Large intestine (tissue), 3 donors: ENCODE measurements around the gene IL33. TPM values are rescaled to one million over a fixed set of nuclear protein-coding genes. Genes with fewer than 3 reads are reported as not detected.

ENCODE experiments used
- DNase-seq, 2 donors: peaks; one replicate each; pipeline versions ENCODE4 v3.0.0 to v3.0.0-alpha.2; 2013
- H3K27ac ChIP-seq: one replicate; pipeline ENCODE4 v1.5.1; 2013; ENCODE audit warnings: low read length
- H3K27me3 ChIP-seq: 2 replicates; pipeline ENCODE4 v1.6.1; 2013; ENCODE audit warnings: low read length; ENCODE audit not compliant: control insufficient read depth, insufficient read depth
- H3K36me3 ChIP-seq: 2 replicates; pipeline ENCODE4 v1.6.1; 2013; ENCODE audit warnings: low read length; ENCODE audit not compliant: control insufficient read depth, insufficient read depth
- H3K4me1 ChIP-seq: one replicate; pipeline ENCODE4 v1.6.1; 2013; ENCODE audit warnings: low read length; ENCODE audit not compliant: control insufficient read depth, insufficient read depth
- H3K4me3 ChIP-seq: one replicate; pipeline ENCODE4 v1.5.1; 2013; ENCODE audit warnings: low read length
- H3K9me3 ChIP-seq: one replicate; pipeline ENCODE4 v1.6.1; 2013; ENCODE audit warnings: mild to moderate bottlenecking, low read depth, low read length, moderate library complexity; ENCODE audit not compliant: control insufficient read depth
- WGBS: methylation state at CpG from one replicate; pipeline ENCODE4 v1.1.5; 2013; ENCODE audit warnings: low lambda C conversion rate; ENCODE audit not compliant: insufficient coverage; 5-methylcytosine and 5-hydroxymethylcytosine counted together
- polyA plus RNA-seq: library from polyadenylated mRNA; unstranded; fragments of 120-200 nt; gene quantifications from one replicate; pipeline ENCODE4 v1.2.1, GENCODE V29; 2013

Gene IL33
- polyA plus RNA-seq, 1 donor: 16.4 TPM

DNA sequence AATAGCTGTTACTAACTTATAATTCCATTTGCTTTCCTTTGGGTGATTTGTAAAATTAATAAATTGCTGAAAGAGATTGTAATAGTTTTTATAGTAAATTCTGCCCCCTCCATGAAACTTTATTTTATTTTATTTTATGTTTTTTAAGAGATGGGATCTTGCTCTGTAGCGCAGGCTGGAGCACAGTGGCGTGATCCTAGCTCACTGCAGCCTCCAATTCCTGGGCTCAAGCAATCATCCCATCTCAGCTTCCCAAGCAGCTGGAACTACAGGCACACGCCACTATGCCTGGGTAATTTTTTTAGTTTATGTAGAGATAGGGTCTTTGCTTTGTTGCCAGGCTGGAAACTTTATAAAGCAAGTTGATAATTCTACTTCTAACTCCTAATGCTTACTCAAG is 395 bp downstream of the IL33 start:
- Histone ChIP-seq H3K27me3 (no peaks in the 10 kb centered on the region), H3K4me1 (no peaks in the 10 kb centered on the region), H3K4me3 (no peak overlapping the region), H3K36me3 (no peaks in the 10 kb centered on the region), H3K27ac (no peak overlapping the region), H3K9me3 (no peaks in the 10 kb centered on the region)
- no CpG with 5 or more reads among the region's 3 CpGs for WGBS
- no peak for DNase-seq

DNA sequence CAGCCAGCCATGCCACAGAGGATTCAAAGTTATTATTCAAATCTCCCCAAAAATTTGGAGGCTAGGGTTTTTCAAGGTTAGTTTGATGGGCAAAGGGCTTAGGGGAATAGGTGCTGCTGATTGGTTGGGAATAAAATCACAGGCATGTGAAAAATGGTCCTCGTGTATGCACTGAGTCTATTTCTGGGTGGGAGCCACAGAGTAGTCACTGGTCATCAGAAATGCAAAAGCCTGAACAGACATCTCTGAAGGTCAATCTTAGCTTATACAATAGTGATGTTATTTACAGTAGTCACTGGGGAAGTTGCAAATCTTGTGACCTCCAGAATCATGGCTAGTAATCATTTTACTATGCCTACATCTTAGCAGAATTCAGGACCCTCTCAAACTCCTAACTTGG is 1.3 kb downstream of the IL33 start:
- H3K27me3 ChIP-seq: no peaks in the 10 kb centered on the region
- no peak overlapping the region for H3K4me3 ChIP-seq
- H3K4me1 ChIP-seq: no peaks in the 10 kb centered on the region
- no peak for DNase-seq
- H3K9me3 ChIP-seq: no peaks in the 10 kb centered on the region
- H3K27ac ChIP-seq: no peak overlapping the region
- H3K36me3 ChIP-seq: no peaks in the 10 kb centered on the region
- no CpG with 5 or more reads among the region's 1 CpG for WGBS

DNA sequence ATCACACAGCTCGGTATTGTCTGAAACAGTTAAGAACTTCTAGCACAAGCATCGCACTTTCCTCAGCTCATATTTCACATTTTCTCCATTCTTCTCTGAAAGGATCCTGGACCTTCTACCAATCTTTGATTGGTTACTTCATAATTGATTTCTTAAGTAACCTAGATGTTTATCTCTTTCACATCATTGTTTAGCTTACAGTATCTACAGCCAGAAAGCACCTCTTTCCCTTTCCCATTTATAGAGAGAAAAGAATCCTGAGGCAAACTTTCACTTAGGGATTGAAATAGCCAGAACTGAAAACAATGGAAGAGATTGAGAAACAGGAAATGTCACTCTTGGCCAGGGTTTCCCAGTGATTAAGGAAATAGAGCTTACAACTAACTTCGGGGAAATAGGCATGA is 2.5 kb downstream of the IL33 start:
- Histone ChIP-seq H3K9me3 (no peaks in the 10 kb centered on the region), H3K4me3 (no peak overlapping the region), H3K4me1 (no peaks in the 10 kb centered on the region), H3K36me3 (no peaks in the 10 kb centered on the region), H3K27ac (no peak overlapping the region), H3K27me3 (no peaks in the 10 kb centered on the region)
- no CpG with 5 or more reads among the region's 3 CpGs for WGBS
- no peak for DNase-seq

DNA sequence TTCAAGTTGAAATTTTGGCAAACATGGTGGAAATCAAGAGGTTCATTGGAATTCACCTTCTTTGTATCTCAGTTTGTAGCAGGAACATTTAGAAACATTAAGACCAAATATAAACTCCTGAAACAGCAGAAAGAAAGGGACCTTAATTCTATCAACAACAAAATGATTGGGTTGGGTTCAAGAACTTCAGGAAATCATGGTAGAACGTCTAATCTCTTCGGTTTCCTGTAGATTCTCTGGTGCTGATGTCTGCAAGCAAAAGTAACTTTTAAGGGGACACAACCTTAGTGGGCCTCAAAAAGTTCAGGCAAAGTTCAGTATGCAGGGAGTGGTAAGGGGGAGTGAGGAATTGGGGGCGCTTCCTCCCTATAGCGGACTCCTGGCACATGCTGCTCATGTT is 3.4 kb downstream of the IL33 start:
- WGBS: no CpG with 5 or more reads among the region's 4 CpGs
- no peaks in the 10 kb centered on the region for H3K4me1 ChIP-seq
- no peaks in the 10 kb centered on the region for H3K9me3 ChIP-seq
- H3K36me3 ChIP-seq: no peaks in the 10 kb centered on the region
- DNase-seq: no peak
- H3K4me3 ChIP-seq: no peak overlapping the region
- H3K27me3 ChIP-seq: no peaks in the 10 kb centered on the region
- no peak overlapping the region for H3K27ac ChIP-seq

DNA sequence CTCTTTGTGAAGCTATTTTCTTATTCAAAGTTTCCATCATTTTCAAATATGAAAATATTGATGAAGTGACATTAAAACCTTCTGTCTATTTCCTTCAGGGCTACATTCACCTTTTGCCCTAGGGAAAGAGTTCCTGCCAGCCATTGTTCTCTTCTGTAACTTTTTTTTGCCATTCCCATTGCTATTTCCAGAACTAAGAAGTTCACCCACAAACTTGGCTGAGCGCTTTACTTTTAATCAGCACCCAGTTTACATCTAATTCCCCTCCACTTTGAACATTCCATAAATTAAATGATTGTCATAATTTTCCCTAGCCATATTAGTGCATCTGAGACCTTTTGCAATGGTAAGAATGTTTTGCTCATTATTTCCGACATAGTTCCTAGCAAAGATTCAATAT is 4.4 kb downstream of the IL33 start:
- DNase-seq: no peak
- Histone ChIP-seq H3K27me3 (no peaks in the 10 kb centered on the region), H3K27ac (no peak overlapping the region), H3K36me3 (no peaks in the 10 kb centered on the region), H3K4me3 (no peak overlapping the region), H3K9me3 (no peaks in the 10 kb centered on the region), H3K4me1 (no peaks in the 10 kb centered on the region)
- 86% methylated on average over 1 of the region's 2 CpGs for WGBS

DNA sequence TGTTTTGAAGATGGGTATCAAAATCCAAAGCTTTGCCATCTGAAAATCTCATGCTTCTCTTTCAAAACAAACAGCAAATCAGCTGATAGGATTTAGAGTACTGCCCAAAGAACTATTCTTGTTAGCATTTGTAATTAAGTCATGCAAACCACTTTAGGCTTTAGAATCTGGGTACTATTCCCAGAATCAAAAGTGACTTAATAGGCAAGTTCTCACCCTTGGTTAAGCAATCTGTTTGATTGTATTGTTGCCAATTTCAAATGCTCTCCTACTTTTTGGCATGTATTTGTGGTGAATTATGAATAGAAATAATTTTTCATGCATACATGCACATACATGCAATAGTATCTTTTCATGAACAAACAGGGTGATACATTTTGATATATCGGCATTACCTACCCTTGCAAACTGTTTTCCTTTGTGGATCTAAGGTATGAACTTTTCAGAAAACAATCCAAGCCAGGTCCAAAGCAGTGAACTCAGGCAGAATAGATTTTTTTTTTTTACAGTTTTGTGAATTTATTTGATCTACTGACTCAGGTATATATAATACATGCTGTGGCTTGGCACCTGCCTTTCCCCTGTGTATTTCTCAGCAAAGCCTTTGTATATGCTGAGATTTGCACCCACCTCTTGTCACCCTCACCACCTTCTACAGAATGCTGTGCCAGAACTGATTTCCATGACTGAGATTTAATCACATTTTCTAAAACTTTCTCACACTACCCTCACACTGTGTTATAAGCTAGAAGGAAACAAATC is 9.0 kb downstream of the IL33 start:
- peaks cover 4% of the 10 kb centered on the region for H3K4me1 ChIP-seq
- 100% methylated on average over 1 of the region's 1 CpG for WGBS
- DNase-seq: no peak
- H3K4me3 ChIP-seq: no peak overlapping the region
- H3K36me3 ChIP-seq: no peaks in the 10 kb centered on the region
- H3K27ac ChIP-seq: no peak overlapping the region
- no peaks in the 10 kb centered on the region for H3K27me3 ChIP-seq
- no peaks in the 10 kb centered on the region for H3K9me3 ChIP-seq

DNA sequence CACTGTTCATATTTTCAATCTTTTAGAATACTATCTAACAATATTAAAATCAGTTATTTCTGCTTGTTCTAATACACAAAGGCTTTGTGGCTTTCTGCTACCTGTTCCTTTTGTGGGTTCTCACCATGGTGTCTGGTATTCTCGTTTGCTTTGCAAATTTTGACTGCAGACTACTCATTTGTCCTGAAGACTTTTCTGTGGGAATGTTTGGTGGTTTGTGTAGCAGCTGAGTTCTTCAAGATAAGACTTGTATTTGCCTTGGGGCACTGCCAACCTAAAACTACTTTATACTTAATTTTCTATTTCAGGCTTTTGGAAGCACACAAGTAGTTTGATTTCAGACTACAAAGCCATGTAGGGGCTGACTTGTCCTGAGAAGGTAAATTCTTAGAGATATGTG is 11.1 kb downstream of the IL33 start:
- Histone ChIP-seq H3K4me1 (peaks cover 10% of the 10 kb centered on the region), H3K4me3 (no peak overlapping the region), H3K36me3 (no peaks in the 10 kb centered on the region), H3K27me3 (no peaks in the 10 kb centered on the region), H3K9me3 (no peaks in the 10 kb centered on the region), H3K27ac (no peak overlapping the region)
- WGBS: no CpG with 5 or more reads among the region's 1 CpG
- no peak for DNase-seq

DNA sequence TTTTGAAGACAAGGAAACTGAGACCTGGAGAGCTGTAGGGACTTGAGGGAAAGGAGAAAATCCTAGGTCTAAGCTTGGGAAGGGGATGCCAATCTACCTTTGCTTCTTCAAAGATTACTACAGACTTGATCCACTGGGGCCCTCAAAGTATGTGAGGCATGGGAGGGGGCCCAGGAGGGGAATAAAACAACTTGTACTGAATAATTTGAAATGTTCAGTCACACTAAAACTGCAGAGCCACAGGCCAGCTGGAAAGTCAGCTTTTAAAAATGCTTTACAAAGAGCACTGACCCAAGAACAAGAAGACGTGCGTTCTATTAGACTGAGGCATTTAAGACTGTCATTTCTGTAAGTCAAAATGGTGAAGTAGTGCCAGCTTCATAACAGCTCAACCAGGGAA is 13.6 kb downstream of the IL33 start:
- no peaks in the 10 kb centered on the region for H3K9me3 ChIP-seq
- H3K4me3 ChIP-seq: no peak overlapping the region
- no peak for DNase-seq
- no CpG with 5 or more reads among the region's 2 CpGs for WGBS
- H3K36me3 ChIP-seq: no peaks in the 10 kb centered on the region
- no peaks in the 10 kb centered on the region for H3K27me3 ChIP-seq
- peaks cover 10% of the 10 kb centered on the region for H3K4me1 ChIP-seq
- H3K27ac ChIP-seq: no peak overlapping the region

DNA sequence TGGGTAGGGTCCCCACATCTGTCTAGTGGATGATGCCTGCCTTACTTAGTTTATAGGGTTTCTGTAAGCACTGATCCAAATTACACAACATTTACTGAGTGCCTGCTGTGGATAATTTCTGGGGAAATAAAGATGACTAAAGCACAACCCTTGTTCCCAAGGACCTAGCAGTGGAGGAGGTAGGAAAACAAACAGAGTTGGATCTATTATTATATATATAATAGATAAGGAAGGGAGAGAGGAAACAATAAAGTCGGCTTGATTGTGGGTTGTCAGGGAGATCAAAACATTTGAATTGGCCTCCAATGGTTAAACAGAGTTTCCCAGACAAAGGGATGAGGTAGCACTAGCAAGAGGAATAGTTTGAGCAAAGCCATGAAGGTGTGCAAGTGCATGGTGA is 14.0 kb downstream of the IL33 start:
- Histone ChIP-seq H3K27ac (no peak overlapping the region), H3K27me3 (no peaks in the 10 kb centered on the region), H3K9me3 (no peaks in the 10 kb centered on the region), H3K36me3 (no peaks in the 10 kb centered on the region), H3K4me3 (no peak overlapping the region), H3K4me1 (peaks cover 10% of the 10 kb centered on the region)
- 0% methylated on average over 1 of the region's 1 CpG for WGBS
- peak in 1 of 2 donors; percentile 79 for DNase-seq

DNA sequence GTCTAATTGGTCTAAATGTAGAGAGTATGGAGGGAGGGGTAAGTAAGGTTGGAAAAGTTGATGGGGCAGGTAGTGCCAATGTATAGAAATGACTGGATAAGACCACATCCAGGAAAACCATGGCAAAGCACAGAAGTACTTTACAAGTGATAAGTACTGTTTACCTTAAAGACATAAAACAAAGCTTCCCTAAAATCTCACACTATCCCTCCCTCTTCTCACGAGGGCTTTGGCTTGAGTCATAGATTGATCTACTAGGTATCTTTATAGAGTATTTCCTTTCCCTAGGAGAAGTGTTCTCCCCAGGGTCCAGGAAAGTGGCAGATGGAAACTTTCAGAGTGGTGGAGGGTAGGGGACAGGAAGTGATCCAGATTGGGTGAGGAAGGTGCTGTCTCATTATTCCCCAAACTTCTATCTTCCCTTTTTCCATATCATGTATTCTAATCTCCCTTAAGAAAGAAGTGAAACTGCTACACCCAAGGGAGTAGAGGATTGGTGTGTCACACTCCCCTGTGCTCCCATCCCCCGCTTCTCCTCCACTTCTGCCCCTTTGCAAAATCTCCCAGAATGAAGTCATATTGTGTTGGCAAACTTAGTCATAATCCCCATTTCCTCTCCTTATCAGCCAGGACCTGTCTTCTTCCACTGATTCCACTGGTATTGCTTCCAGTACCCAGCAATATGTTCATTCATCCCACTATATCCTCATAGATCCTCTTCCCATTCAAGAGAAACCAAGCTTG is 14.6 kb downstream of the IL33 start:
- no peak overlapping the region for H3K27ac ChIP-seq
- H3K4me3 ChIP-seq: no peak overlapping the region
- no peaks in the 10 kb centered on the region for H3K27me3 ChIP-seq
- no peak for DNase-seq
- peaks cover 10% of the 10 kb centered on the region for H3K4me1 ChIP-seq
- H3K9me3 ChIP-seq: no peaks in the 10 kb centered on the region
- no peaks in the 10 kb centered on the region for H3K36me3 ChIP-seq
- no CpG with 5 or more reads among the region's 2 CpGs for WGBS
